G401 (cell line): ENCODE data around the gene TTLL8. TPM values are rescaled to one million over a fixed set of nuclear protein-coding genes. Genes with fewer than 3 reads are reported as not detected.
A peak's percentile ranks its signal among the peaks of the same experiment; 100 is the strongest.

Experiments used
- DNase-seq: peaks from one replicate; pipeline ENCODE4 v3.0.0-alpha.2; 2015; ENCODE audit warnings: low spot score
- in situ Hi-C: cut with HindIII; loops from 2 replicates; pipeline ENCODE4 v1.10.0; 2016; ENCODE audit warnings: low sequenced_read_pairs, mixed read lengths
- total RNA-seq: library from RNA; depleted of rRNA; stranded (reverse); fragments of >200 nt; shearing (Covaris generic); gene quantifications from 2 replicates; pipeline ENCODE4 v1.2.3, GENCODE V29; 2014

Gene TTLL8
- total RNA-seq, 1 experiment from 2014 or later, result not detected

DNA sequence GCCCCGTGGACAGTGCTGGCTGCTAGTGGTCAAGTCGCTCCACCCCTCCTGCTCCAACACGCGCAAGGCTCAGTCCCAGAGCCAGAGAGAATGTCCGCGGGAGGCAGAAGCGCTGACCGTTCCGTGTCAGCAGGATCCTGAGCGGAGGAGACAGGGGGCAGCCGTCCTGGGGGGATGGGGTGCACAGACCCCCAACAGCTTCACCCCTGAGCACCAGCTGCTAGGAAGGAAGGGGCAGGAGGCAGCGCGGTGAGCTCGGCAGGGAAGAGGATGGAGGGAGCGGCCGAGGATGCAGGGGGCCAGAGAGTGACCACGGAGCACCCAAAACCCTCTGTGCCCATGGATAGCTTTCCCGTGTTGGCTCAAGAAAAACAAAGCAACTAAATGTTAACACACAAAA lies 6.4 kb upstream of the TTLL8 start:
- no peak for DNase-seq
- in situ Hi-C loops, result no loop called here

DNA sequence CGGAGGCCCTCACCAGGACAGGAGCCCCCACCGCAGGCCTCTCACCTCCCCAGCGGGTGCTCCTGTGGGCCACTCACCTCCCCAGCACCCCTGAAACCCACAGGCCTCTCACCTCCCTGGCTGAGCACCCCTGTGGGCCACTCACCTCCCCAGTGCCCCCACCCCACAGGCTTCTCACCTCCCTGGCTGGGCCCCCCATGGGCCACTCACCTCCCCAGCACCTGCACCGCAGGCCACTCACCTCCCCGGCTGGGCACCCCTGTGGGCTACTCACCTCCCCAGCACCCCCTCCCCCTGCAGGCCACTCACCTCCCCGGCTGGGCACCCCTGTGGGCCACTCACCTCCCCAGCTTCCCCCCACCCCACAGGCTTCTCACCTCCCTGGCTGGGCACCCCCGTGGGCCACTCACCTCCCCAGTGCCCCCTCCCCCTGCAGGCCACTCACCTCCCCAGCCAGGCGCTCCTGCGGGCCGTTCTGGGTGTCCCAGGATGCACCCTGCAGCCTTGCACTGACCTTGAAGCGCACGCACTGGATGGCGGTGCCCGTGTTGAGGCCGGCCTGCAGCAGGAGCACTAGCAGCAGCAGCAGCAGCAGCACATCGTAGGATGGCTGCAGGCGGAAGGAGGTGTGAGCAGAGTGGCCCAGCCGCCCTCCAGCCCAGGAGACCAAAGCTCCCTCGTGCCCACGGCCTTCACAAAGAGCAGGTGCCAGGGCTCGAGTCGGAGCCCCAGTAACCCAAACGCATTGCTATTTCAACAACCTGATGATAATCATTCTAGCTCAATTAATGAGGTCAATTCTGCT lies 5.7 kb upstream of the TTLL8 start:
- in situ Hi-C loops, result no loop called here
- DNase-seq, result no peak

DNA sequence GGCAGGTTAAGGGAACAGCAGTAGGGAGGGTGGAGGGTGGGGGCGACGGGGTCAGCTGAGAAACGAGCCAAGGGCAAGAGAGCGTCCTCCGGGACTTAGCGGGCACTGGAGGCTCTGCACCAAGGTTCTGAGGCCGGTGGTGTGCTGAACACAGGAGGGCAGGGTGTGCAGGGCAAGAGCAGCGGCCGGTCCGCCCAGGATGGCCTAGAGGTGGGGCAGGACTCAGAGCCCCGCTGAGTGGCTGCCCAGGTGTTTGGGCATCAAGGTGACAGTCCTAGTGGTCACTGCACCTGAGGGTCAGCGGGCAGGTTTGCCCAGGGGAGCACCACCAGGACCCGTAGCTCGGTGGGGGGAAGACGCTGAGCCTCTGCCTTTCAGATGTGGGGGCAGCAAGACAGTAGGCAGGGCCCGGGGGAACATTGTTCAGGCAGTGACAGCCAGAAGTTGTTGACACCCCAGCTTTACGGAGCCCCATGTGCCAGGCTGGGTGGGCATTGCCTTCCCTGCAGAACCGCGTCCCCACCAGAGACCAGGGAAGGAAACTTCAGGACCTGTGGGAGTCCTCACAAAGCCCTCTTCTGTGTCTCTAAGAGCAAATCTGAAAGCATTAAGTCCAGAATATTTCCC lies 4.5 kb upstream of the TTLL8 start:
- DNase-seq, result no peak
- in situ Hi-C loops, result no loop called here

DNA sequence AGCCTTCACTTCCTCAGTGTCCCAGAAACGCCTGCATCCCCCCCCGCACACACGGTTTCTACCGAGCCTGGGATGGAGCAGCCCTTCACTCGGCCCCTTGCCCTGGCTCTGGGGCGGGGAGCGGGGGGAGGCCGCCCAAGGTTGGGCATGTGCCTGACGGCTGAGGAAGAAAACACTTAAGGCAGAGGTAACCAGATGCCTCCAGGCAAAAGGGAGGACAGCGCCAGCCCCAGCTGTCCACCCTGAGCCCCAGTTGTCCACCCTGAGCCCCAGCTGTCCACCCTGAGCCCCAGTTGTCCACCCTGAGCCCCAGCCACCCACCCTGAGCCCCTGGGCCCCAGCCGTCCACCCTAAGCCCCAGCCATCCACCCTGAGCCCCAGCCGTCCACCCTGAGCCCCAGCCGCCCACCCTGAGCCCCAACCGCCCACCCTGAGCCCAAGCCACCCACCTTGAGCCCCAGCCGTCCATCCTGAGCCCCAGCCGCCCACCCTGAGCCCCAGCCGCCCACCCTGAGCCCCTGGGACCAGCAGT lies 3.8 kb upstream of the TTLL8 start:
- DNase-seq, result no peak
- in situ Hi-C loops, result no loop called here

GRCh38 chr22:50061141-50061823 lies 3.2 kb upstream of the TTLL8 start:
- DNase-seq, result no peak
- in situ Hi-C loops, result no loop called here

GRCh38 chr22:50060441-50061140 lies 2.5 kb upstream of the TTLL8 start:
- DNase-seq, result no peak
- in situ Hi-C loops, result no loop called here

GRCh38 chr22:50059881-50060262 lies 1.8 kb upstream of the TTLL8 start:
- in situ Hi-C loops, result no loop called here
- no peak for DNase-seq

DNA sequence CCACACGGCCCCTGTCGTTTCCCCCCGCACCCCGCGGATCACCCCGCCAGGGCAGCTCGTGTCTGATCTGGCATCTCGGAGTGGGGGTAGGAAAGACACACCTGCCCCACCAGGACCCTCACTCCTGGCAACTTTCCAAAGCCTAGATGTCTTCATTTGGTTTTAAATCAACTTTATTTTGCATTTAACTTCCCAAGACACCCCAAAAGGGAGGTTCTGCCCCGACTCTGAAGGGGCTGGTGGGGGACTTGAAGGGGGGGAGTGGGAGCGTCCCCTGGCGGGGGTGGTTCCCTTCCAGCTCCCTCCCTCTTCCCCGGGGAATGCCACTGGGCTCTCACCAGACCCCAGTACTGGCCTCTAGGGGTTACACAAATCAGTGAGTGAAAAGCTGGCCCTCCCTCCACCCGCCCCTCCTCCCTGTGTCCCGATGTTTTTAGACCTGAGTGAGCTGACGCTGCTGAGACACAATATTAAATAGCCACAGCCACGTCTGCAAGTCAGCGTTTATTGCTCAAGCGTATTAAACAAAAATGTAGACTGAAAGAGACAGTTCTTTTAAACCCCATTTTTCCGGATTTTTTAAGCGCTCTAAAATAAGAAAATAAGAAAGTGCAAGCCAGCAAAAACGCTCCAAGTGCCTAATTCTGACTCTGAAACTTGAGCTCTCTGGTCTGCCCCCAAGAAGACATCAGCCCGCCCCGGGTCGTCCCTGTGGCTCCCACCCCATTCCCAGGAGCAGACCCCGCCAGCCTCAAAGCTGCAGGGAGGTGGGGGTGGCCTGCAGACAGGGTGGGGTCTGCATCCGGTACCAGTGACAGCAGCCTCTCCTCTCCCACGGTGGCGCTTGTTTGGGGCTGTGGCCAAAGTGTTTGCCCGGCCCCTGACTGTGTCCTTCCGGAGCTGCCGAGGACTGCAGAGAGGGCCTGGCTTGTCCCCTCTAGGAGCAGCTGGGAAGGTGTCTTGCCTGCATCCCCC lies 1.1 kb upstream of the TTLL8 start:
- in situ Hi-C loops, result no loop called here
- DNase-seq, result peak; percentile 6

- in situ Hi-C loops, result no loop called here
- no peak for DNase-seq
Measured at GRCh38 chr22:50057278-50058060, 629 bp downstream of the TTLL8 start.

- in situ Hi-C loops, result no loop called here
- DNase-seq, result no peak
Measured at GRCh38 chr22:50056214-50056972, 1.7 kb downstream of the TTLL8 start.

DNA sequence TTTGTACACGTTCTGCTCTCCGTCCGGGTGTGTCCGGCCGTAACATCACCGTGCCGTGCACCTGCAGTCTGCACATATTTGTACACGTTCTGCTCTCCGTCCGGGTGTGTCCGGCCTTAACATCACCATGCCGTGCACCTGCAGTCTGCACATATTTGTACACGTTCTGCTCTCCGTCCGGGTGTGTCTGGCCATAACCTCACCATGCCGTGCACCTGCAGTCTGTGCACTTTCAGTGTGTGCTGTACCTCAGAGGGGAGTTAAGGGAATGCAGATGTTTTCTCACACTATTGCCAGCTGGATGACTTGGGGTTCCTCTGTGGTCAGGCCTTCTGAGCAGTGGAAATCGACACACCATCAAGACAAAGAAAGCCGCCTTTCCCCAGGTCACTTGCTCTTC lies 4.2 kb downstream of the TTLL8 start:
- no peak for DNase-seq
- in situ Hi-C loops, result no loop called here

DNA sequence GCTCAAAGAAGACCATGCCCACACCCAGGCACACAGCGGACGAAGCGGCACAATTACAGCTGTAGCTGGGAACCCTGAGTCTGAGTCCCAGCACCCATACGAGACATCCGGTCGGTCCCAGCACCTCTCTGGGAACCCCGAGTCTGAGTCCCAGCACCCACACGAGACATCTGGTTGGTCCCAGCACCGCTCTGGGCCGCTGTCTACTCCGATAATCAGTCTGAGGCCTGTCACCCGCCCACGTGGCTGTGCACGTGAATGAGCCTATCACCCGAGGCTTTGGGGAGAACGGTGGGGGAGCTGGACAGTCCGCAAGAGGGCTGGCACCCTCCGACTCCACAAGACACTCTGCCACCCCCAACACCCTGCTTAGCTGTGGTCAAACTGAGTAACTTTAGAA lies 6.2 kb downstream of the TTLL8 start:
- in situ Hi-C loops, result no loop called here
- no peak for DNase-seq

DNA sequence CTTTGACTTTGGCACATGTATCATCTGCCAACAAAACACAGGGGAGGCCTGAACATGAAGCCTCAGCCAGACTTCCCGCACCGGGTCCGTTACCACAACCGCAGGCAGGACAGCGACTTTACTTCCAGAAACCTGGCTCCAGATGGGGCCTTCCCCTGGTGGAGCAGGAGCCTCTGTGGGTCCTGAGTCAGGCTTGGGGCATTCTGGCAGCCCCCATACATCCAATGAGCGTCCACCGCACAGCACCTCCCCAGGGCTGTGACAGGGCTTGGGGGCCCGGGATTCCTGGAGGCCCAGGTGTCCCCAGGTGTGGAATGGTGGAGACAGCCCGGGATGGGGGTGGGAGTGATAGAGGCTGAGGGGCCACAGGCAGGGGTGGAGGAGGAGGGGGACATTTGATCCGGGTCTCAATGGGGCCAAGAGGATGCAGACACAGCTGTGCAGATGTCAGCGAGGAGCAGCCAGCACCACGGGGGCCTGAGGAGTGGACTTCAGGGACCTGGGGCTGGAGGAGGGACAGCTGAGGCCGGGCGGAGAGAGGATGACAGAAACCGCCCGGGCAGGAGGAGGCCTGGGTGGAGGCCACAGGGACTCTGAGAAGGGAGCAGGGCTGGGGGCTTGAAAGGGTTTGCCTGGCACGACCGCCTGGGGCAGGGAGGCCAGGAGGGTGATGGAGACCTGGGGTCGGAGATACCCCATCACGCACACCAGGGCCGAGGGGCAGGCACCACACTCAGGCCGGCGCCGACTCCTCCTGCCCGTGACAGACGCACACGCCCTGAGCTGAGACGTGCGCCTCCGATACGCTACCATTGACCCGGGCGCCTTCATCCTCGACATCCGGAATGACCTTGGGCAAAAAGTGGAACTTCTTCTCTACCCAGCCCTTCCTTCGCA lies 8.6 kb downstream of the TTLL8 start:
- in situ Hi-C loops, result no loop called here

GRCh38 chr22:50048836-50049235 lies 9.3 kb downstream of the TTLL8 start:
- DNase-seq, result no peak
- in situ Hi-C loops, result no loop called here

More for the DNA sequence above, 8.6 kb downstream of the TTLL8 start:
- no peak for DNase-seq

DNA sequence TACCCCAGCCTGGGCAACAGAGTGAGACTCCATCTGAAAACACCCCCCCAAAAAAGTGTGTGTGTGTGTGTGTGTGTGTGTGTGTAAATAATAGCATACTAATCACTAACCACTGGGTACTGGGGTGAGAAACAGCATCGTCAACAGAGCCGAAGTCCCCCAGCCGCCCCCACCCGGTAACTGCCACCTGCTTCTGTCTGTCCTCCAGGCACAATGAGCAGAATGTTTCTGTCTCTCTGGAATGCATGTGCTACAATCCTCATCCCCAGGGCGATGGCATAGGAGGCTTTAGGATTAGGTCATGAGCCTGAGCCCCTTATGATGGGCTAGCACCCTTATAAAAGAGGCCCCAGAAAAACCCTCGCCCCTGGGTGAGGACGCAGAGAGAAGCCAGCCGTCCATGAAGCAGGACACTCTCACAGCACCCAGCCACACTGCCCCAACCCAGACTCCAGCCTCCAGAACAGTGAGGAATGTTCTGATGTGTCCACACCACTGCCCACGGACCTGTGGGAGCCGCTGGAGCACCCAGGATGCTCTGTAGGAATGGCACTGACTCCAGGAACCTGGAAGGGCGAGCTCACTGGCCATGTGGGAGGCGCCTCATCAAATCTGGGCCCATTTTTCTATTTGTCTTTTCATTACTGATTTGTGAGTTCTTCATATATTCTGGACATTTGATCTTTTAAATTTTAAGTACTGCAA lies 9.9 kb downstream of the TTLL8 start:
- DNase-seq, result no peak
- in situ Hi-C loops, result no loop called here

GRCh38 chr22:50047346-50047745 lies 10.8 kb downstream of the TTLL8 start:
- in situ Hi-C loops, result no loop called here
- DNase-seq, result no peak
